ENCODE measurements around the gene ZFYVE16.
"Not testable (repeated sequence)": the region's sequence is repeated elsewhere in the genome, so short reads cannot be mapped to it uniquely, and the experiment has no call there.

The ZFYVE16 gene

DNA sequence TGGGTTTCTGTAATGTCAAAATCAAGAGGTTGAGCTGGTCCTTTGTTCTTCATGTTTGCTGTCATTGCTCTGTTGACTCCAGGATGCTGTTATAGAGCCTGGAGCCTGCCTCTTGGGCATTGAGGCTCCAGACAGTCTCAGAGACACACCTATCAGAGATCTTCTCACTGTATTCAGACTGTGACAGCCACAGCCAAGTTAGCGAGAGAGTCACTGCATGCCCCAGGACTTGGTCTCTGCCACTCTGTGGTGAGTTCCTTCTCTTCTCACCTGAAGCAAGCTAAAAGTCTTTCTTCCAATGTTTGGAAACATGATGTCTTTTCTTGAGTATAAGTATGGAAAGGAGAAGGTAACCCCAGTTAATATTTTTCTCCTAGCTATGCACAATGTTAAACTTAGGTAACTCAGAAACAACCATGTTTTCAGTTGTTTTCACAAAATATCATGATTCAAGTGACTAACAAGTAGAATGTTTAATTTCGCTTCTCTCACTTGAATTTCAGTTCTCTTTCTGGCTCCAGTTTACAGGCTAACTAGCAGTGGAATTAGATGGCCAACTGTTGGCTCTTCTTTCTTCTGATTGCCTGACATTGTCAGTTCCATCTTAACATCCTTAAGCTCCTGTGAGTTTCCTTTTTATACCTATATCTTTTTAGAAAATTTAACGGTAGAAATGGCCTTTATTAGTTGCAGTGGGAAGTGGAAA is 20.6 kb upstream of the ZFYVE16 start:
- no peak overlapping the region for H3K4me3 ChIP-seq (ENCODE audit: low read length)
- H3K9me3 ChIP-seq (replicated peaks; ENCODE audit: insufficient read depth, low read length) = no peaks in the 10 kb centered on the region
- H3K4me2 ChIP-seq (ENCODE audit: low read depth, low read length) = no peak overlapping the region
- H3K79me2 ChIP-seq (ENCODE audit: low read length) = no peaks in the 10 kb centered on the region
- H3K27me3 ChIP-seq (replicated peaks; ENCODE audit: insufficient read depth, low read length) = no peaks in the 10 kb centered on the region
- no peaks in the 10 kb centered on the region for H4K20me1 ChIP-seq (ENCODE audit: insufficient read depth, low read length)
- H3K4me1 ChIP-seq (ENCODE audit: low read length) = peaks cover 15% of the 10 kb centered on the region
- H3K9ac ChIP-seq (ENCODE audit: low read length) = no peak overlapping the region
- H2AFZ ChIP-seq (ENCODE audit: low read length) = no peak overlapping the region; the same call in 1 of the 2 replicates
- no peak for TF ChIP-seq EZH2 (optimal IDR thresholded peaks at IDR 0.05; ENCODE audit: low read depth, low read length)
- DNase-seq = no peak
- peak overlapping the region; percentile 10; the same call in 1 of the 2 replicates for H3K27ac ChIP-seq (ENCODE audit: low read length)
- H3F3A ChIP-seq (ENCODE audit: insufficient read depth, low read length) = peaks cover 2% of the 10 kb centered on the region
- no peaks in the 10 kb centered on the region for H3K9me2 ChIP-seq (replicated peaks; ENCODE audit: insufficient read depth, low read length)
- H3K36me3 ChIP-seq (replicated peaks; ENCODE audit: insufficient read depth, low read length) = no peaks in the 10 kb centered on the region

DNA sequence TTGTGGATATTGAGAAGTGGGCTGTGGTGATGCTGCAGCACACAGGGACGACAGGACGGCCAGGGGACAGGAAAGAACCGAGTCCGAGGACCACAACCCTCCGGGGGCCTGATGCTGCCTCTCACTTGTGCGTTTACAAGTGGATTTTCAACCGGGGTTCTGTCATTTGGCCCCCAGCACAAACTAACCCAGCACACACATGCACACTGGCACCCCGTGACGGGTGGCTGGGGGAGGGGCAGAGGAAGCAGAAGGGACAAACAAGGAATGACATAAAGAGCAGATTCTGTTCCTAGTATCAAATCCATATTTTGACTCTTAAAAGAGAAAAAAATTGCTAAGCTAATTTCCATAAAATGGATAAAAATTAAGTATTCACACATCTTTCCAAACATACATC is 18.3 kb upstream of the ZFYVE16 start:
- Histone ChIP-seq H3K9me3 (replicated peaks; ENCODE audit: insufficient read depth, low read length) (no peaks in the 10 kb centered on the region), H4K20me1 (ENCODE audit: insufficient read depth, low read length) (no peaks in the 10 kb centered on the region), H3K4me1 (ENCODE audit: low read length) (0 out of 2 replicates have a peak, but pooled peaks cover 3% of the 10 kb centered on the region), H3K4me2 (ENCODE audit: low read depth, low read length) (no peak overlapping the region), H3F3A (ENCODE audit: insufficient read depth, low read length) (no peaks in the 10 kb centered on the region), H3K79me2 (ENCODE audit: low read length) (no peaks in the 10 kb centered on the region), H3K36me3 (replicated peaks; ENCODE audit: insufficient read depth, low read length) (no peaks in the 10 kb centered on the region), H3K4me3 (ENCODE audit: low read length) (no peak overlapping the region), H3K9ac (ENCODE audit: low read length) (no peak overlapping the region), H3K27me3 (replicated peaks; ENCODE audit: insufficient read depth, low read length) (no peaks in the 10 kb centered on the region), H3K9me2 (replicated peaks; ENCODE audit: insufficient read depth, low read length) (no peaks in the 10 kb centered on the region), H2AFZ (ENCODE audit: low read length) (no peak overlapping the region), H3K27ac (ENCODE audit: low read length) (no peak overlapping the region)
- DNase-seq = no peak
- no peak for TF ChIP-seq EZH2phosphoT487 (IDR thresholded peaks at IDR 0.05; ENCODE audit: low read length)
- TF ChIP-seq CTCF (IDR thresholded peaks at IDR 0.05; ENCODE audit: low read length) = no peak
- TF ChIP-seq EZH2 (optimal IDR thresholded peaks at IDR 0.05; ENCODE audit: low read depth, low read length) = no peak

DNA sequence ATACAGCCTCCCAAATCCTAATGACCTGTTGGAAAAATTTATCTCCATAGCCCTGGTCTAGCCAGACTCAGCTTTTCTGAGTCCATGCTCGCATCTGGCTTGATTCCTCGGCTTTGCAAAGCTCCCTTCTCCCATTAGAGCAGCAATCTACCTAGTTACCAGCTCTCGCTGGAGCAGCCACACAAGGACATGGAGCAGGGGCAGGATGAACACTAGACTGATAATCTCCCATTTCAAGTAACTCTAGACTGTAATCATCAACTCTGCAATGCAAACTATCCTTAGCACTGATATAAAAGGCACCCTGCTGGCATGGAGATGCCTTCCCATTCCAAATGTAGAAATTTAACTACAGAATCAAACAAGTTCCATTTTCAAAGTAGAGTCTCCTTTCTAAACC is 17.5 kb upstream of the ZFYVE16 start:
- H3K4me2 ChIP-seq (ENCODE audit: low read depth, low read length); H3K79me2 ChIP-seq (ENCODE audit: low read length); H3K9me2 ChIP-seq (replicated peaks; ENCODE audit: insufficient read depth, low read length); H3K27ac ChIP-seq (ENCODE audit: low read length); H4K20me1 ChIP-seq (ENCODE audit: insufficient read depth, low read length); H3K9me3 ChIP-seq (replicated peaks; ENCODE audit: insufficient read depth, low read length); H3K27me3 ChIP-seq (replicated peaks; ENCODE audit: insufficient read depth, low read length); H3K36me3 ChIP-seq (replicated peaks; ENCODE audit: insufficient read depth, low read length); H3F3A ChIP-seq (ENCODE audit: insufficient read depth, low read length); H2AFZ ChIP-seq (ENCODE audit: low read length); H3K4me3 ChIP-seq (ENCODE audit: low read length); H3K9ac ChIP-seq (ENCODE audit: low read length); H3K4me1 ChIP-seq (ENCODE audit: low read length); DNase-seq: not testable (repeated sequence)

- not testable (repeated sequence) for DNase-seq; H3K27ac ChIP-seq (ENCODE audit: low read length); H4K20me1 ChIP-seq (ENCODE audit: insufficient read depth, low read length); H3K27me3 ChIP-seq (replicated peaks; ENCODE audit: insufficient read depth, low read length); H3F3A ChIP-seq (ENCODE audit: insufficient read depth, low read length); H3K4me2 ChIP-seq (ENCODE audit: low read depth, low read length); H3K9me3 ChIP-seq (replicated peaks; ENCODE audit: insufficient read depth, low read length); H3K79me2 ChIP-seq (ENCODE audit: low read length); H3K4me1 ChIP-seq (ENCODE audit: low read length); H3K4me3 ChIP-seq (ENCODE audit: low read length); H3K9ac ChIP-seq (ENCODE audit: low read length); H3K36me3 ChIP-seq (replicated peaks; ENCODE audit: insufficient read depth, low read length); H3K9me2 ChIP-seq (replicated peaks; ENCODE audit: insufficient read depth, low read length); H2AFZ ChIP-seq (ENCODE audit: low read length)
These were observed 16.6 kb upstream of the ZFYVE16 start for GRCh38 chr5:80391267-80391666.

Measured in MM.1S (cell line).